Astrocyte (in vitro differentiated cells and primary cell): ENCODE measurements around the gene CPA5. TPM values are rescaled to one million over a fixed set of nuclear protein-coding genes. Genes with fewer than 3 reads are reported as not detected.

Source experiments
- total RNA-seq: library from RNA; stranded (reverse); gene quantifications from 2 replicates; pipeline ENCODE4 v1.2.1, GENCODE V29; 2021

Gene CPA5
- total RNA-seq, 1 donor from 2014 or later = not detected

Other genes with a start within 250 kb of the CPA5 start
- 14.6 and 15.1 TPM in 2 replicates for gene TMEM209, start 139.4 kb upstream of the CPA5 start, total RNA-seq
- not detected in 2 replicates for gene SSMEM1, start 137.0 kb upstream of the CPA5 start, total RNA-seq
- gene CPA2, start 78.0 kb upstream of the CPA5 start, total RNA-seq = not detected in 2 replicates
- gene CPA4, start 51.7 kb upstream of the CPA5 start, total RNA-seq = 98.6 and 111 TPM in 2 replicates
- not detected in 2 replicates for gene CPA1, start 35.7 kb downstream of the CPA5 start, total RNA-seq
- gene CEP41, start 96.2 kb downstream of the CPA5 start, total RNA-seq = 16.4 and 17.3 TPM in 2 replicates
- 170 and 214 TPM in 2 replicates for gene MEST, start 147.3 kb downstream of the CPA5 start, total RNA-seq